Endothelial cell of umbilical vein (primary cell): ENCODE data around the gene GPR18. TPM values are rescaled to one million over a fixed set of nuclear protein-coding genes. Genes with fewer than 3 reads are reported as not detected.

Experiments
- BruUV-seq: library from RNA; stranded (reverse); fragments of 400-500 nt; replicated peaks from 2 replicates; lab custom pipeline; 2021; lab: Mats Ljungman, UMichigan
- CTCF ChIA-PET: fragments of 300-600, 350-600 bp; sonication (Branson Sonifier 250); formaldehyde crosslinking; loops from one replicate; lab custom pipeline; 2021; ENCODE audit warnings: antibody characterized with exemption, inconsistent platforms; lab: Charles Lee
- POLR2A ChIA-PET: fragments of 300-600, 350-600 bp; sonication (Branson Sonifier 250); formaldehyde crosslinking; loops from one replicate; lab custom pipeline; 2021; ENCODE audit warnings: antibody characterized with exemption, inconsistent platforms; lab: Charles Lee
- DNase-seq: peaks from one replicate; pipeline ENCODE4 v3.0.0-alpha.2; 2011; ENCODE audit warnings: low read depth, low spot score
- FAIRE-seq: peaks from 2 replicates; lab custom pipeline; 2011; peaks lifted over from hg19 to GRCh38; lab: Jason Lieb, UNC
- H2AFZ ChIP-seq: 2 replicates; pipeline ENCODE4 v1.6.0; 2012; ENCODE audit warnings: low read depth, low read length, control low read depth, inconsistent platforms
- H3K27ac ChIP-seq: 2 replicates; pipeline ENCODE4 v1.5.1; 2011; ENCODE audit warnings: low read depth, mild to moderate bottlenecking, control low read depth, low read length, moderate library complexity; ENCODE audit not compliant: insufficient read depth
- H3K27me3 ChIP-seq, 2 experiments: 2 replicates each; pipeline versions ENCODE4 v1.6.0 to v1.6.1; 2011; ENCODE audit warnings: low read length in 2 of 2, mixed read lengths in 1 of 2; ENCODE audit not compliant: control insufficient read depth in 2 of 2, insufficient read depth in 2 of 2
- H3K36me3 ChIP-seq, 2 experiments: 2 replicates in 1 of 2; 3 replicates in 1 of 2; pipeline ENCODE4 v1.5.1; 2011; ENCODE audit warnings: low read length in 2 of 2, mild to moderate bottlenecking in 1 of 2, moderate library complexity in 1 of 2; ENCODE audit not compliant: control insufficient read depth in 2 of 2, insufficient read depth in 2 of 2; ENCODE audit errors: extremely low read depth in 1 of 2
- H3K4me1 ChIP-seq: 3 replicates; pipeline ENCODE4 v1.5.1; 2011; ENCODE audit warnings: mild to moderate bottlenecking, low read length; ENCODE audit not compliant: control insufficient read depth, insufficient read depth; ENCODE audit errors: extremely low read depth
- H3K4me2 ChIP-seq: 2 replicates; pipeline ENCODE4 v1.6.1; 2011; ENCODE audit warnings: low read length, control low read depth, mixed read lengths; ENCODE audit not compliant: insufficient read depth
- H3K4me3 ChIP-seq, 3 experiments: fragments of 200-600 bp in 1 of 3; sonication (generic), shearing (Covaris generic) in 1 of 3; replicated peaks in 1 of 3; 2 replicates each; pipeline ENCODE4 v1.5.1; 2011 to 2016; ENCODE audit warnings: control low read depth in 3 of 3, low read length in 3 of 3, mild to moderate bottlenecking in 2 of 3, inconsistent platforms in 1 of 3, low read depth in 1 of 3, moderate library complexity in 1 of 3; ENCODE audit not compliant: insufficient read depth in 1 of 3
- H3K79me2 ChIP-seq: 2 replicates; pipeline ENCODE4 v1.6.0; 2012; ENCODE audit warnings: low read length, inconsistent platforms; ENCODE audit not compliant: control insufficient read depth, insufficient read depth
- H3K9ac ChIP-seq: replicated peaks from 2 replicates; pipeline ENCODE3; 2011; ENCODE audit warnings: low read length, control low read depth; ENCODE audit not compliant: insufficient read depth; ENCODE audit errors: extremely low read depth
- H3K9me1 ChIP-seq: replicated peaks from 3 replicates; pipeline ENCODE4 v1.6.0; 2011; ENCODE audit warnings: mild to moderate bottlenecking, low read length; ENCODE audit not compliant: control insufficient read depth, insufficient read depth; ENCODE audit errors: extremely low read depth
- H3K9me3 ChIP-seq: replicated peaks from 2 replicates; pipeline ENCODE4 v1.5.1; 2012; ENCODE audit warnings: low read length, inconsistent platforms; ENCODE audit not compliant: control insufficient read depth, insufficient read depth
- H4K20me1 ChIP-seq: replicated peaks from 2 replicates; pipeline ENCODE3; 2011; ENCODE audit warnings: mild to moderate bottlenecking, low read length; ENCODE audit not compliant: control insufficient read depth, insufficient read depth; ENCODE audit errors: extremely low read depth
- FOS ChIP-seq: IDR thresholded peaks from 2 replicates; pipeline ENCODE4 v1.6.1; 2011; ENCODE audit warnings: mild to moderate bottlenecking, low read length, moderate library complexity, borderline replicate concordance; ENCODE audit not compliant: insufficient read depth
- GATA2 ChIP-seq: IDR thresholded peaks from 2 replicates; pipeline ENCODE4 v1.7.0; 2011; ENCODE audit warnings: low read depth, mild to moderate bottlenecking, moderate library complexity, mixed read lengths, low read length; ENCODE audit not compliant: insufficient read length, insufficient read depth
- MYC ChIP-seq: IDR thresholded peaks from one replicate; pipeline ENCODE4 v1.6.1; 2011; ENCODE audit warnings: mild to moderate bottlenecking, low read depth, low read length
- POLR2AphosphoS5 ChIP-seq: IDR thresholded peaks from 2 replicates; pipeline ENCODE4 v1.6.1; 2012; ENCODE audit warnings: low read depth, mild to moderate bottlenecking, control low read depth, low read length, moderate library complexity; ENCODE audit not compliant: insufficient read depth
- dilution Hi-C: fragments of 300-500 bp; cut with MboI; formaldehyde crosslinking; loops from one replicate; pipeline ENCODE4 v1.15.0; 2019; ENCODE audit warnings: low sequenced_read_pairs; ENCODE audit not compliant: extremely low pct_ligation_motif_present
- intact Hi-C: fragments of 100-400 bp; cut with micrococcal nuclease; formaldehyde crosslinking; loops from one replicate; pipeline ENCODE4 v1.10.0; 2022
- polyA plus RNA-seq, 4 experiments: library from polyadenylated mRNA; depleted of rRNA in 3 of 4; stranded (reverse) in 3 of 4; unstranded in 1 of 4; fragments of >200 nt; gene quantifications; 2 replicates each; pipeline versions ENCODE4 v1.2.1 to v1.2.3, GENCODE V29; 2011 to 2012; ENCODE audit warnings: missing spikeins in 1 of 4
- total RNA-seq: library from RNA; stranded (reverse); gene quantifications from 2 replicates; pipeline ENCODE4 v1.2.3, GENCODE V29; 2021
- TF ChIP-seq, protein P1 (sequence below), 2 donors: IDR thresholded peaks; 1 replicate in 1 of 2; 2 replicates in 1 of 2; pipeline ENCODE4 v1.5.1; 2011; ENCODE audit warnings: low read length in 2 of 2, mild to moderate bottlenecking in 2 of 2, moderate library complexity in 2 of 2, control low read depth in 1 of 2, inconsistent platforms in 1 of 2, low read depth in 1 of 2; ENCODE audit not compliant: insufficient read depth in 1 of 2; ENCODE audit errors: extremely low read depth in 1 of 2

The GPR18 gene
- total and polyA plus RNA-seq, 2 donors (not counting 3 experiments of a cell fraction or from before 2014, with no cell fraction given): not detected

- H3K4me1 ChIP-seq: peaks cover 9% of the 10 kb centered on the region
- H3K9me3 ChIP-seq: no peaks in the 10 kb centered on the region
- H2AFZ ChIP-seq: no peak overlapping the region
- H3K36me3 ChIP-seq: peaks cover 0 to 2% of the 10 kb centered on the region in 2 experiments
- no peak overlapping the region for H3K4me2 ChIP-seq
- no peak overlapping the region for H3K9ac ChIP-seq
- ChIA-PET CTCF (interaction anchor here (1.7 to 2.7 kb wide), 2 partner anchors 12 to 14 kb away, joined by 7 to 14 read pairs; no protein-coding TSS in a partner anchor), POLR2A (no interaction called here)
- no peak overlapping the region for H3K27ac ChIP-seq
- H4K20me1 ChIP-seq: no peaks in the 10 kb centered on the region
- H3K27me3 ChIP-seq: no peaks in the 10 kb centered on the region
- FAIRE-seq: no peak
- DNase-seq: no peak
- BruUV-seq: no TSS peak
- H3K9me1 ChIP-seq: no peaks in the 10 kb centered on the region
- TF ChIP-seq FOS: no peak
- H3K79me2 ChIP-seq: no peaks in the 10 kb centered on the region
- dilution Hi-C loops: loop anchor here (25.0 kb wide), 1 partner anchor 93 kb away; no protein-coding TSS in a partner anchor
- no peak overlapping the region for H3K4me3 ChIP-seq
- intact Hi-C loops: no loop called here
Observed at GRCh38 chr13:99254830-99255229, 3.3 kb downstream of the GPR18 start.

DNA sequence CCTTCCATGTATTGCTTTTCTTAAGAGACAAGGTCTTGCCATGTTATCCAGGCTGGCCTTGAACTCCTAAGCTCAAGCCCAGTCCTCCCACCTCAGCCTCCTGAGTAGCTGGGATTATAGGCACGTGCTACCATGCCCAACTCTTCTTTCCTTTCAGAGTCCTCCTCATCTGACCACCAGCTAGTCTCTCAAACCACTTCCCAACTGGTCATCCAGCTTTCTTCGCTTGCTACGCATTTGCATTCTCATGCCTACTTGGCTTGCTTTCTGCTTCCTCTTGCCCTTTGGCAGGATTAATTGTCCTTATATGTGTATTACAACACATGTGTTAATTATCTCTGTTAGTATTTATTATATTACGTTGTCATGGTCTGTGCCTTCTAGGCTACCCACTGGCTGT is 6.3 kb downstream of the GPR18 start:
- no peaks in the 10 kb centered on the region for H3K79me2 ChIP-seq
- H3K27me3 ChIP-seq: no peaks in the 10 kb centered on the region
- no peak overlapping the region for H2AFZ ChIP-seq
- no TSS peak for BruUV-seq
- intact Hi-C loops: no loop called here
- no peaks in the 10 kb centered on the region for H3K4me1 ChIP-seq
- no peak overlapping the region for H3K9ac ChIP-seq
- peaks cover 0 to 2% of the 10 kb centered on the region in 2 experiments for H3K36me3 ChIP-seq
- ChIA-PET CTCF (interaction anchor here (1.1 kb wide), 1 partner anchor 76 kb away, joined by 4 read pairs; no protein-coding TSS in a partner anchor), POLR2A (no interaction called here)
- H3K4me2 ChIP-seq: no peak overlapping the region
- no peaks in the 10 kb centered on the region for H4K20me1 ChIP-seq
- H3K9me3 ChIP-seq: no peaks in the 10 kb centered on the region
- dilution Hi-C loops: loop anchor here (25.0 kb wide), 1 partner anchor 90 kb away; no protein-coding TSS in a partner anchor
- TF ChIP-seq MYC (no peak), GATA2 (no peak), POLR2AphosphoS5 (no peak)
- TF ChIP-seq, protein P1, sequence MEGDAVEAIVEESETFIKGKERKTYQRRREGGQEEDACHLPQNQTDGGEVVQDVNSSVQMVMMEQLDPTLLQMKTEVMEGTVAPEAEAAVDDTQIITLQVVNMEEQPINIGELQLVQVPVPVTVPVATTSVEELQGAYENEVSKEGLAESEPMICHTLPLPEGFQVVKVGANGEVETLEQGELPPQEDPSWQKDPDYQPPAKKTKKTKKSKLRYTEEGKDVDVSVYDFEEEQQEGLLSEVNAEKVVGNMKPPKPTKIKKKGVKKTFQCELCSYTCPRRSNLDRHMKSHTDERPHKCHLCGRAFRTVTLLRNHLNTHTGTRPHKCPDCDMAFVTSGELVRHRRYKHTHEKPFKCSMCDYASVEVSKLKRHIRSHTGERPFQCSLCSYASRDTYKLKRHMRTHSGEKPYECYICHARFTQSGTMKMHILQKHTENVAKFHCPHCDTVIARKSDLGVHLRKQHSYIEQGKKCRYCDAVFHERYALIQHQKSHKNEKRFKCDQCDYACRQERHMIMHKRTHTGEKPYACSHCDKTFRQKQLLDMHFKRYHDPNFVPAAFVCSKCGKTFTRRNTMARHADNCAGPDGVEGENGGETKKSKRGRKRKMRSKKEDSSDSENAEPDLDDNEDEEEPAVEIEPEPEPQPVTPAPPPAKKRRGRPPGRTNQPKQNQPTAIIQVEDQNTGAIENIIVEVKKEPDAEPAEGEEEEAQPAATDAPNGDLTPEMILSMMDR (IDR thresholded peaks at IDR 0.05; ENCODE audit: extremely low read depth in 1 of 2, insufficient read depth in 1 of 2, low read depth in 1 of 2, low read length in 2 of 2): no peak
- H3K4me3 ChIP-seq: no peak overlapping the region
- H3K27ac ChIP-seq: no peak overlapping the region
- no peak for FAIRE-seq
- H3K9me1 ChIP-seq: no peaks in the 10 kb centered on the region
- no peak for DNase-seq
